ENCODE results near the gene MMP2.

Gene MMP2

DNA sequence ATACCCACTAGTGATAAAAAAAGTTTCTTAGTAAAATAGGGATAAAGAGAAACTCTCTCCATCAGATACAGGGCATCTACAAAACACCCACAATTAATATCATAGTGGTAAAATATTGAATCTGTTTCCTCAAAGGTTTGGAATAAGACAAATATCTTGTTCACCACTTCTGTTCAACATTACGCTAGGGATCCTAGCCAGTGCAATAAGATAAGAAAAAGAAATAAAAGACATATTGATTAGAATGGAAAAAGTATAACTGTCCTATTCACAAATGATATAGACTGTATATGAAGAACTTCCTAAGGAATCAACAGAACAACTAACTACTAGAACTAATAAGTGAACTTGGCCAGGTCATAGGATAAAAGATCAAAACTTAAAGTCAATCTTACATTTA is 42.8 kb downstream of the MMP2 start:
- DNase-seq, result no peak

DNA sequence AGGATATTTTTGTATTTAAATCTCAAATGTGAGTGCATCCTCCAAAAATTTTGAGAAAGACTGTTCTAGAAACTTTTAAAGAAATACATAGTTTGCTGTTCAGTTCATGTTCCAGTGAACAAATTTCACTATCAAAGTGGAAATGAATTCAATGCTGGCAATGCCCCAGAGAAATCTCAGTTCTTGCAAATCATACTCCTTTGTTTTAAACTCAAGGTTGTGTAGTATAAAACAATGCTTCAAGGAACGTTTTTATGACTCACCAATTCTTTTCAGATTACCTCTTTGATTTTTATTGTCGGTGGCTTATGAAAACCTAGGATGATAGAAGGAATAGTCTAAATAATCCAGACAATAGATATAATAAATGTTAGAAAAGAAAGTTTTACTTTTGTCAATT is 47.4 kb downstream of the MMP2 start:
- no peak for DNase-seq

DNA sequence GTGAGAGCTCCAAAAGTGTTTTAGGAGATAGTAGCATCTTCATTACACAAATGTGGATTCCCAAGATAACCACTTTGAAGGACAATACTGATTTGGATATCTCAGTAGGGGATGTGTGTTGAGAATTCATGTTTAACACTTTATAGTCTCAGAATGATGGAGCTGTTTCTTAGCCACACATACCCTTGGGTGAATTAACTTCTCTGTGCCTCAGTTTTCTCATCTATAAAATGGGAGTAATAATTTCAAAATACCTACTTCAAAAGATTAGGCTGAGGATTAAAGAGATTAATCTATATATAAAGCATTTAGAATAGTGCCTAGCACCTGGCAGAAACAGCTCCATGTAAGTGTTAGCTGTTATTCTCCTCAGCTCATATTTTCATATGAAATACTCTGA is 48.9 kb downstream of the MMP2 start:
- DNase-seq, result no peak

DNA sequence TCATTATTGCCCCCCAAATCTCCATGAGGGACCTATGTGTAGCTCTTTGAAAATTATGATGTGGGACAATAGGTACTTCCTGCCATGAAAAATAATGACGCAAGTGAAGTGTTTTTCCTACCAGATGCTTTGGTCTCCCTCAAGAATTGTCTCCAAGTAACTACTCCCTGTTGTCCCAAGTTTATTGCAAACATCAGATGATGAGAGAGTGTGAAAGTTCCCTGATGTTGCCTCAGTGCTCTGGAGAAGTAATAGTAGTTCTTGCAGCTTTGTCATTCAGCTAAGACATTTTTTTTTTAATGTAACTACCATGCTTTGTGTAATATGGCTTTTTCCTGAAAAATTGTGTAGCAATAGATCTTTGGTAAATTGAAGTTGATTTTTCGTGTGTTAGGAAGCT is 50.0 kb downstream of the MMP2 start:
- DNase-seq, result no peak

DNA sequence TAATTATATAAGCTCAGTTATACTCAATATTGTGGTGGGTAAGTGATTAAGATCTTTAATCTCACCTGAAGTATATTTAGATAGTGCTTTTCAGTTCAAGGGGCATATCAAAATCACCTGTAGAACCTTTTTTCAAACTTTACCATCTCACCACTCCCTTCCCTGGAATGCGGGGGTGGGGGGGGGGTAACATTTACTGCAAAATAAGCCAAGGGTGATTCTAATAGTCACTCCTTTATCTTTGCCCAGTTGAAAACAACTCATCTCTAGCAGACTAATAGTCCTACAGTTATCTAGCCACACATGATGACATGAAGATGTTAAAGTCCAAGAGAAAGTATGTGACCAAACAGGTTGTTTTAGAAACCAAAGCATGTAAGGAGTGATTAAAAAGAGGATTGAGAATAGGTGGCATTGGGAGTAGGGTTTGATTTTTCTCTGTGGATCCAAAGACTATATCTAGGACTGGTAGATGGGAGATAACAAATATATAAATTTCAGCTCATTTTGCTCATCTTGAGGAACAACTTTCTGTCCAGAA is 51.4 kb downstream of the MMP2 start:
- DNase-seq, result no peak

DNA sequence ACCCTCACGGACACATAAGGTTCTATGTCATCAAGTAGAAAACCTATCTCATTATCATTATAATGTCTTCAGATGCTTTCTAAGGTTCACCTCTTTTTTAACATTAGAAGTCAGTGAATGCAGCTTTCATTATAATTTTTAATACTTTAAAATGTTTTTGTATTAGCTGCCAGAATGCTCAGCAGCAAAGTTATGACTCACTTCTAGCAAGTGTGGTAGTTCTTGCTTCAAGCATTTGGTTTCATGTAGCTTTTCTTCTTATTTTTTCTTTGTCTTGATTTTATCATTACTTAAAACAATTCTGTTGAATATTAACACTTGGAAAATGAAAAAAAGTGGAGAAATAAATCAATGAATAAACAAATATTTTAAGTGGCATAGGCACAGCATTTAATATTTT is 53.2 kb downstream of the MMP2 start:
- DNase-seq, result no peak

DNA sequence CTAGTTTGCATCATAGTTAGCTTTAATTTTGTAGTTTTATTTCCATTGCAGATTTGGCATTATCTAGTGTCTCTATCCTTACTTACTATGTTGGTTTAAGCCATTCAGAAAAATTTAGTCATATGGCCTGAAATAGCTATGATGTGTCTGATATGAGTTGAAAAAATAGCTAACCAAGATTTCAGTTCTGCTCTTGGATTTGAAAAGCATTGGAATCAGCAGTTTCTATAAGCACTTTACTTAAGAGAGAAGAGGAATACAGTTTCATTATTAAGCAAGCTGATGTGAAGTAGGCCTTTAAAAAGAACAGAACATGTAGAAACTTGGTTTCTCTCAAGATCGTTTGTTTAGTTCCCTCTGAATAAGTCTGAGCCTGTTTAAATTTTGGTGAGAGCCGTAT is 55.8 kb downstream of the MMP2 start:
- no peak for DNase-seq

DNA sequence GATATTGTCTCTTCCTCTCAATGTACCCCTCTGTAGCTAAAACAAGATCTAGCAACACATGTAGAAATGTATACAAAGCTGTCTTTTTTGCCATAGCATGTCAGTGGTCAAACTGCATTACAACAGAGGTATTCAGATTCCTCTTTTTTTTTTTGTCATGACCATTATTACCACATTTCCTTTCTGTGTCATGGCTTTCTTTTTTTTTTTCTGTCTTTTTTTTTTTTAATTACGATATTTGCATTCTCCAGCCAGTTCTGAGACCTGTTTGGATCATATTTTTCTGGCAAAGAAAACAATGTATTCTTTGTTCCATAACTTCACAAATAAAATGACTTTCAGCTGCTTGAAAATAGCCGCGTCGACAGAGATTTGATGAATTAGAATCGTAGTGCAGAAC is 60.1 kb downstream of the MMP2 start:
- DNase-seq, result no peak

DNA sequence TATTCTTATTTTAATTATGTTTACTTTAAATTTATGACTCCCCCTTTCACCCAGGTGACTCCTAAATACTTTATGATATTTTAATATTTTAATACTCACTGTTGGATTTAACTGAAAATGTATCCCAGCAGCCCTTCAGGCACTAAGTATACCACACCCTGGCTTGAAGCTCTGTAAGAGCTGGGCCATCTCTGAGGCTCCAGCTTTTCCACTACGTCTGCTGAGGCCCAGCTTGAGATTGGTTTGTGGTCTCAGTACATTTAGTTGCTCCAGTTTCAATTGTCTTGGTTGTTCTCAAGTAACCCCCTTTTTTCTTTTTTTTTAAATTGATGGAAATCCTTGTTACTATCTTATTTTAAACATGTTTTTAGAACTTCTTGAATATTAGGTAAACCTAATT is 60.5 kb downstream of the MMP2 start:
- DNase-seq, result no peak

DNA sequence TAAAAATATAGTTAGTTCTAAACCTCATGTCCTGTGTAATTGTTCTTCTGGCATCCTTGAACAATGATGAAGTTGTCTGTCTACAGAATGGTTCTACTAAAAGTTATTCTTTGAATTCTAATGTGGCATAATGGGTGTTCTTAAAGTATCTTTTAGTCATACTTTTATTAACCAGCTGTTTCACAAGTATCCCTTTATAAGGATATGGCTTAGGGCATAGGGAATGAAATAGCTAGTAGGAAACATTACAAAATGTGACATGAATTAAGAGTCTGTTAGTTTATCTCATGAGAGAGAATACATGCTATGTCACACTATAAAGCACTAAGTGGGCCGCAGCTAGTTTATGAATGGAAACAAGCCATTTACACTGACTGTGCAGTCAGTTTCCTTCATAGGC is 61.2 kb downstream of the MMP2 start:
- DNase-seq, result no peak

DNA sequence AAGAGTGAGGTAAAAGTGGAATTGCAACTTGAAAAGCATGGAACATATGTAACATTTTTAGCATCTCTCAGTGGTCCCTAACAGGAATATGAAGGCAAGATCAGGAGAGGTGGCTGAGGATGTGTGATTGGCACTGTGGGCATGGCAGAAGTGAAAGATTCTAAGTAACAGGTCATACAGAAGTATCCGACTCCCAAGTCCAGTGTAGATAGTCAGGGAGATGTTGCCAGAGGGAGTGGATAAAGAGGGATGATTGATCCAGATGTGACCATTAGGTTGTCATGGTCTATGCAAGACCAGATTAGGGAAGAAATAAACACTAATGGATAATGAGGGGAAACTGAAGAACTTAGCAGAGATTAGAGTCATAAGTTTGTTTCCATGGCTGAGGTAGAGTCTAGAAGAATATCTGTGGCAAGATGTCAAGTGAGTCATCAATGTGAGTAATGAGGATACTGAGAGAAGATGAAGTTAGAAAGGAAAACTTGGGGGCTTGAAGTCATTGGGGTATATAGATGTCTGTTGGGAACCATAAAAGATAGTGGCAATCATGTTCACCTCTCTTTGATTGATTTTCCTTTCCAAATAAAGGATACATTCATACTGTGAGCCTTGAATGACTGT is 63.6 kb downstream of the MMP2 start:
- DNase-seq, result no peak

DNA sequence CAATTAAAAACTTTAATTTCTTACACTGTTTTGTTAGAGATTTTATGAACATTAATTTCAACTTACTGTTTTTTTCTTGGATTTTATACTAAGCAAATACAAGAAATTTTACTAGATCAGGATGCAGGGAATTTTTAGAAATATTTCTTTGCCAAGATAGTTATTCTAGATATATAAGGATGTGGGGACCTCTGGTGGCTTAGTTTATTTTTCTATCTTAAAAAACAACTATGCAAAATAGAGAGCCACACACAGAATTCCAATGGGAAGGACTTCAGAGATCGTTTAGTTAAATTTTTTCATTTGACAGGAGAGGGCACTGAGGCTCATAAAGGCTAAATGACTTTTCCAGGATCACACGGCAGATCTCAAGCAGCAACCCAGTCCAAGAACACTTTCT is 64.5 kb downstream of the MMP2 start:
- DNase-seq, result no peak

DNA sequence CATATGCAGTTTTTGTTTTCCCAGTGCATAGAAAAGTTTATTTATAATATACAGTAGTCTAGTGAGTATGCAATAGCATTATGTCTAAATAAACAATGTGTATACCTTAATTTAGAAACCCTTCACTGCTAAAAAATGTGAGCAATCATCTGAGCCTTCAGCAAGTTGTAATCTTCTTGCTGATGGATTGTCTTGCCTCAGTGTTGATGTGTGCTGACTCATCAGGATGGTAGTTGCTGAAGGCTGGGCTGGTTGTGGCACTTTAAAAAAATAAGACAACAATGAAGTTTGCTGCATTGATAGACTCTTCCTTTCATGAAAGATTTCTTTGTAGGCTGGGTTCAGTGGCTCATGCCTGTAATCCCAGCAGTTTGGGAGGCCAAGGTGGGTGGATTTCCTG is 73.6 kb downstream of the MMP2 start:
- DNase-seq, result no peak

DNA sequence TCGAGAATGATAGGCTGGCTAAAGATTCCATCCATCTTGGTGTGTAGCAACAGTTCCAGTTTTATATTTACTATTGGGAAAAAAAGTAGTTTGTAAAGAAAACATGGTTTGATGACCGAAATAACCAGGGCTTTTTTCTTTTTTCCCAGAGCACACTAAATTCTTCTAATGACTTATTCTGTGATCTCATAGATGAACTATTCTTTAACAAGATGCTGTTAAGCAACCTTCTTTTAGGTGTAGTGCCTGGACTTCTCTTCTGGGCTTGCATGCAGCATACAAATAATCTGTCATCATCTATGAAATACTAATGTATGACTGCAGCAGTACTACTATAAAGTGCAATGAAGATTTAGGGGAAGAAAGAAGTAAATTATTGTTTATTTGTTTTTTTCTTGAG is 76.4 kb downstream of the MMP2 start:
- no peak for DNase-seq
